Right atrium auricular region (tissue), 2 donors: Measurements from ENCODE around the gene EIF1. TPM values are rescaled to one million over a fixed set of nuclear protein-coding genes. Genes with fewer than 3 reads are reported as not detected.

Source experiments
- DNase-seq: peaks from one replicate; pipeline ENCODE4 v3.0.0-alpha.2; 2019; ENCODE audit warnings: low spot score
- H3K27ac ChIP-seq, 2 donors: fragments of 200-600 bp; sonication (generic); 1 replicate in 1 of 2; 2 replicates in 1 of 2; pipeline ENCODE4 v1.5.1; 2016 to 2019
- H3K27me3 ChIP-seq, 2 donors: fragments of 200-600 bp; sonication (generic); one replicate each; pipeline versions ENCODE4 v1.5.1 to v1.6.0; 2017 to 2019
- H3K36me3 ChIP-seq: fragments of 200-600 bp; sonication (generic); one replicate; pipeline ENCODE4 v1.5.1; 2016
- H3K4me1 ChIP-seq, 2 donors: fragments of 200-600 bp; sonication (generic); one replicate each; pipeline versions ENCODE4 v1.5.1 to v1.6.0; 2017 to 2019
- H3K4me3 ChIP-seq, 2 donors: fragments of 200-600 bp; sonication (generic); 1 replicate in 1 of 2; 2 replicates in 1 of 2; pipeline ENCODE4 v1.5.1; 2017 to 2019; ENCODE audit warnings: mild to moderate bottlenecking in 1 of 2, moderate library complexity in 1 of 2
- H3K9me3 ChIP-seq, 2 donors: fragments of 200-600 bp; sonication (generic); one replicate each; pipeline ENCODE4 v1.5.1; 2019
- CTCF ChIP-seq, 2 donors: fragments of 200-600 bp; sonication (generic); IDR thresholded peaks; one replicate each; pipeline ENCODE4 v1.5.1; 2019; ENCODE audit warnings: antibody characterized with exemption in 2 of 2
- total RNA-seq, 2 donors: library from RNA; depleted of rRNA; stranded (reverse); fragments of >200 nt; gene quantifications; one replicate each; pipeline ENCODE4 v1.1.0, GENCODE V29; 2016

The EIF1 gene
- total RNA-seq, 2 donors from 2014 or later: 331 to 390 TPM

- no peak for TF ChIP-seq CTCF (IDR thresholded peaks at IDR 0.05)
- no peak for DNase-seq
- H3K9me3 ChIP-seq: no peaks in the 10 kb centered on the region
Measured at GRCh38 chr17:41717408-41718286, 29.0 kb downstream of the EIF1 start.

GRCh38 chr17:41718287-41718645, 29.6 kb downstream of the EIF1 start:
- TF ChIP-seq CTCF (IDR thresholded peaks at IDR 0.05): no peak
- no peaks in the 10 kb centered on the region for H3K27me3 ChIP-seq
- H3K9me3 ChIP-seq: no peaks in the 10 kb centered on the region
- H3K27ac ChIP-seq: no peak overlapping the region
- no peak overlapping the region for H3K4me3 ChIP-seq
- H3K4me1 ChIP-seq: no peaks in the 10 kb centered on the region
- H3K36me3 ChIP-seq: no peaks in the 10 kb centered on the region
- DNase-seq: no peak

More at GRCh38 chr17:41717408-41718286, 29.0 kb downstream of the EIF1 start:
- no peaks in the 10 kb centered on the region for H3K36me3 ChIP-seq
- no peaks in the 10 kb centered on the region for H3K4me1 ChIP-seq
- H3K27me3 ChIP-seq: no peaks in the 10 kb centered on the region
- no peak overlapping the region for H3K27ac ChIP-seq
- H3K4me3 ChIP-seq: no peak overlapping the region

- no peak for TF ChIP-seq CTCF (IDR thresholded peaks at IDR 0.05)
- Histone ChIP-seq H3K4me1 (no peaks in the 10 kb centered on the region), H3K27me3 (no peaks in the 10 kb centered on the region), H3K9me3 (no peaks in the 10 kb centered on the region), H3K27ac (no peak overlapping the region), H3K36me3 (no peaks in the 10 kb centered on the region), H3K4me3 (no peak overlapping the region)
- no peak for DNase-seq
Measured at GRCh38 chr17:41722231-41722630, 33.5 kb downstream of the EIF1 start.

DNA sequence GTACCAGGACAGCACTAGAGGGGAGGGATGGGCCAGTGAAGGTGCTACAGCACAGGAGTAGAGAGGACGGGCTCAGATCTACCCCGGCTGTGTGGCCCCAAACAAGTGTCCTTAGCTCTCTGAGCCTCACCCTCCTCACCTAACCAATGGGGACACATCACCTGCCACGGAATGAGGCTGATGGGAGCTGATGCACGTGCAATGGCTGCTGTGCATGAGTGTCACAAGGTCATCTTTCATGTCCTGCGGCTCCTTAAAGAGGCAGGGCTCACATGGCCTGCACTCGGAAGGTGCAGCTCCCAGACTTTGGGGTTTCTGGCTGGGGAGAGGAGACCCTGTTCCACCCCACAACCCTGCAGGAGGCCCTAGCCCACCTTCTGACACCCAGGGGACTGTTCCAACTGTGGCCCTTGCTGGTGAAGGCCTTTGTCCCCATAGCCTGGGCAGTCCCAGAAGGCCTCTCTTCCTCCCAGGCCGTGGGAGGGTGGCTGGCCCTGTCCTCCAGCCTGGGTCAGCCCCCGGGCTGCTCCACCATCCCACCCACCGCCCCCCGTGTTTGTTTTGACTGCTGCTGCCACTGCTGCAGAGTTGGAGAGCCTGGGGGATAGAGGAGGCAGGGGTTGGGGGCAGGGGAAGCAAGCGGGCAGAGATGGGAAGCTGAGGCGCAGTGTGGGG, 35.3 kb downstream of the EIF1 start:
- no peaks in the 10 kb centered on the region for H3K4me1 ChIP-seq
- no peak overlapping the region for H3K27ac ChIP-seq
- no peak overlapping the region for H3K4me3 ChIP-seq
- no peak for TF ChIP-seq CTCF (IDR thresholded peaks at IDR 0.05)
- no peaks in the 10 kb centered on the region for H3K9me3 ChIP-seq
- DNase-seq: no peak
- no peaks in the 10 kb centered on the region for H3K36me3 ChIP-seq
- H3K27me3 ChIP-seq: no peaks in the 10 kb centered on the region

DNA sequence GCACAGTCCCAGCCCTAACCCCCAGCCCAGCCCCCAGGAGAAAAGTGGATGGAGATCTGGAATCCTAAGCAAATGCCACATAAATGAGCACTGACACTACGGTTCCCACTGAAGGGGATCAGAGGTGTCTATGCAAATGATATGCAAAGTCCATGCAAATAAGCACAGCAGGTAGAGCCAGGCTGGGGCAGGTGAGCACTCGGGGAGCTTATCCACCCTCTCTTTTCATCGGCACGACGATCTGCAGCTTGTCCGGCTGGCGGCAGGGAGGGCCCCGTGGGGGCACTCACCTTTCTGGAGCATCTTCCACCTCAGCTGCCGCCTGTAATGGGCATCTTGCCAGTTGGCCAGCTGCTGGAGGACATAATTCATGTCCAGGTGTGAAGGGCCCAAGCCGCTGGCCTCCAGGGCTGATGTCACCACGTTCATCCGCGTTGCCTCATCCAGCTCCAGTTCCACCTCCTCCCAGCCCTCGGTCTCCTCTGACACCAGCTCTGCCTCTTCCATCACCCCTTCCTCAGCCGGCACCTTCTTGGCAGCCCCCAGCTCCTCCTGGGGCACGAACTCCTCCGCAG, 35.9 kb downstream of the EIF1 start:
- Histone ChIP-seq H3K4me1 (no peaks in the 10 kb centered on the region), H3K9me3 (no peaks in the 10 kb centered on the region), H3K4me3 (no peak overlapping the region), H3K36me3 (no peaks in the 10 kb centered on the region), H3K27me3 (no peaks in the 10 kb centered on the region), H3K27ac (no peak overlapping the region)
- TF ChIP-seq CTCF (IDR thresholded peaks at IDR 0.05): no peak
- no peak for DNase-seq
